ENCODE measurements around the gene ATXN7L2.
A peak's percentile ranks its signal among the peaks of the same experiment; 100 is the strongest.

ATXN7L2 gene

DNA sequence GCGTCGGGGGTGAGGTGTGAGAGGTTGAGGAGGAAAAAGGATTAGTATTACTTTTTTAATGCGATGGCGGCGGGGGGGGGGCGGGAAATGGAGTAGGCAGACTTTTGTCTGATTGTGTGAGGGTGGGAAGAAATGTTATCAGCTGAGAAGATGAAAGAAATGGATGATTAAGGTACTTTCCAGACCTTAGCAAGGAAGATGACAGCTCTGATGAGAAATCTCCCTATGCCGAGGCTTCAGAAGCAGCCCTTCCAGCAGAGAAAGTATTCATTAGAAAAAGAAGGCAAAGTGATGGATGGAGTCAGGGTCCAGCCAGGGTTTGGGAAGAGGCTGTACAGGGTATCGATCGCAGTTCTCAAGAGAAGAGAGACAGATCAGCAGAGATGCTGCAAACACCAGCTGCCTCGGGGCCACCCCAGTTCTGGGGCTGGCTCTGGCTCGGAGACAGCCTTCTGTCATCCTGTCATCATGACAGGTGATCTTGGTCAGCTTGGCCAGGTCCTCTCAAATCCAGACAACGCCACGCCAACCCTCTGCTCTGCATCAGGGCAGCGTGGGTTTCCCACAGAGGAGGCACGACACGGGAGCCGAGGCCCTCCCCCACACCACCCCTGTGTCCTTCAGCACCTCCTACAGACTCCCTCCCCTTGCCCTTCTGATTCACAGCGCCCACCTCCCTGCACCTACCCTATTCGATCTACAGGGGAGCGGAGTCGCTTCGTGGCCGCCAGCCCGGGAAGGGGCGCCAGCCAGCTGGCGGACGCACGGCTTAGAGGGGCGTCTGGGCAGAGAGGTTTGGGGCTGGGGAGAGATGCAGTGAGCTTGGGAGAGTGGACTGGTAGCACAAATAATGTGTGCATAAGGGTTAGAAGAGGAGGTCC lies 674 bp upstream of the ATXN7L2 start (continued):
- TF ChIP-seq, protein P1, sequence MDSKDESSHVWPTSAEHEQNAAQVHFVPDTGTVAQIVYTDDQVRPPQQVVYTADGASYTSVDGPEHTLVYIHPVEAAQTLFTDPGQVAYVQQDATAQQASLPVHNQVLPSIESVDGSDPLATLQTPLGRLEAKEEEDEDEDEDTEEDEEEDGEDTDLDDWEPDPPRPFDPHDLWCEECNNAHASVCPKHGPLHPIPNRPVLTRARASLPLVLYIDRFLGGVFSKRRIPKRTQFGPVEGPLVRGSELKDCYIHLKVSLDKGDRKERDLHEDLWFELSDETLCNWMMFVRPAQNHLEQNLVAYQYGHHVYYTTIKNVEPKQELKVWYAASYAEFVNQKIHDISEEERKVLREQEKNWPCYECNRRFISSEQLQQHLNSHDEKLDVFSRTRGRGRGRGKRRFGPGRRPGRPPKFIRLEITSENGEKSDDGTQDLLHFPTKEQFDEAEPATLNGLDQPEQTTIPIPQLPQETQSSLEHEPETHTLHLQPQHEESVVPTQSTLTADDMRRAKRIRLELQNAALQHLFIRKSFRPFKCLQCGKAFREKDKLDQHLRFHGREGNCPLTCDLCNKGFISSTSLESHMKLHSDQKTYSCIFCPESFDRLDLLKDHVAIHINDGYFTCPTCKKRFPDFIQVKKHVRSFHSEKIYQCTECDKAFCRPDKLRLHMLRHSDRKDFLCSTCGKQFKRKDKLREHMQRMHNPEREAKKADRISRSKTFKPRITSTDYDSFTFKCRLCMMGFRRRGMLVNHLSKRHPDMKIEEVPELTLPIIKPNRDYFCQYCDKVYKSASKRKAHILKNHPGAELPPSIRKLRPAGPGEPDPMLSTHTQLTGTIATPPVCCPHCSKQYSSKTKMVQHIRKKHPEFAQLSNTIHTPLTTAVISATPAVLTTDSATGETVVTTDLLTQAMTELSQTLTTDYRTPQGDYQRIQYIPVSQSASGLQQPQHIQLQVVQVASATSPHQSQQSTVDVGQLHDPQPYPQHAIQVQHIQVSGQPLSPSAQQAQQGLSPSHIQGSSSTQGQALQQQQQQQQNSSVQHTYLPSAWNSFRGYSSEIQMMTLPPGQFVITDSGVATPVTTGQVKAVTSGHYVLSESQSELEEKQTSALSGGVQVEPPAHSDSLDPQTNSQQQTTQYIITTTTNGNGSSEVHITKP (tag by site-specific recombination; IDR thresholded peaks at IDR 0.05): peak; percentile 96
- no peak for TF ChIP-seq MEIS1 (CRISPR knock-in tag; IDR thresholded peaks at IDR 0.05; ENCODE audit: borderline replicate concordance)
- peak; percentile 98 for TF ChIP-seq ZBTB20 (tag by site-specific recombination; IDR thresholded peaks at IDR 0.05)
- peak; percentile 79 for TF ChIP-seq ZIC2 (tag by site-specific recombination; IDR thresholded peaks at IDR 0.05)
- peak; percentile 87 for TF ChIP-seq ZBTB8A (tag by site-specific recombination; IDR thresholded peaks at IDR 0.05)
- TF ChIP-seq ZBTB48 (tag by site-specific recombination; IDR thresholded peaks at IDR 0.05): peak; percentile 54; the same call in 1 of the 2 replicates
- TF ChIP-seq SP2 (tag by site-specific recombination; IDR thresholded peaks at IDR 0.05): peak; percentile 70
- TF ChIP-seq ZSCAN23 (tag by site-specific recombination; IDR thresholded peaks at IDR 0.05): no peak
- TF ChIP-seq, protein P2, sequence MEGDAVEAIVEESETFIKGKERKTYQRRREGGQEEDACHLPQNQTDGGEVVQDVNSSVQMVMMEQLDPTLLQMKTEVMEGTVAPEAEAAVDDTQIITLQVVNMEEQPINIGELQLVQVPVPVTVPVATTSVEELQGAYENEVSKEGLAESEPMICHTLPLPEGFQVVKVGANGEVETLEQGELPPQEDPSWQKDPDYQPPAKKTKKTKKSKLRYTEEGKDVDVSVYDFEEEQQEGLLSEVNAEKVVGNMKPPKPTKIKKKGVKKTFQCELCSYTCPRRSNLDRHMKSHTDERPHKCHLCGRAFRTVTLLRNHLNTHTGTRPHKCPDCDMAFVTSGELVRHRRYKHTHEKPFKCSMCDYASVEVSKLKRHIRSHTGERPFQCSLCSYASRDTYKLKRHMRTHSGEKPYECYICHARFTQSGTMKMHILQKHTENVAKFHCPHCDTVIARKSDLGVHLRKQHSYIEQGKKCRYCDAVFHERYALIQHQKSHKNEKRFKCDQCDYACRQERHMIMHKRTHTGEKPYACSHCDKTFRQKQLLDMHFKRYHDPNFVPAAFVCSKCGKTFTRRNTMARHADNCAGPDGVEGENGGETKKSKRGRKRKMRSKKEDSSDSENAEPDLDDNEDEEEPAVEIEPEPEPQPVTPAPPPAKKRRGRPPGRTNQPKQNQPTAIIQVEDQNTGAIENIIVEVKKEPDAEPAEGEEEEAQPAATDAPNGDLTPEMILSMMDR (tag by site-specific recombination; IDR thresholded peaks at IDR 0.05): peak; percentile 96

DNA sequence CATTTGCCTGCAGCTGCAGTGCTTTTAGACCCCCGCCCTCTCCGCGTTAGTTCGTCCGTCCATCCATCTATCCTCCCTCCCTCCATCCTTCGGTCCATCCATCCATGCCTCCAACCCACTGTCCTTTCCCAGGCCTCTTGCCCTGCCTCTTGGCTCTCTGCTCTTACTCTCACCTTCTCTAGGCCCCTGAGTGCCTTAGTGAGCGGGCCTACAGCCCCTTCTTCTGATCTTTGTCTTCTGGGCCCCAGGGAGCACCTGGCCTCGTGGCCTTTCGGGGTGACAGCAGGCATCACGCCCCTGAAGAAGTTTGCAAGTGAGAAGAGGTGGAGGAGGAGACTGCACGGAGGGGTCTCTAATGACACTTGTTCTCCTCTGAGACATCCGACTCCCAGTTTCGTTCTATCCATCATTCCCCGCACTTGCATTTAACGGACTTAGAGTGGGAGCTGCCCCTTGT lies 842 bp downstream of the ATXN7L2 start:
- H3K36me3 ChIP-seq (ENCODE audit: control insufficient read depth in 2 of 2, insufficient read depth in 1 of 2, low read length in 2 of 2): peaks cover 0 to 32% of the 10 kb centered on the region in 2 experiments; a peak in 1 of 3 replicates
- no peaks in the 10 kb centered on the region for H3K9me3 ChIP-seq (ENCODE audit: control insufficient read depth, insufficient read depth, low read depth, low read length)
- peak overlapping the region; percentile 60 for H3K4me3 ChIP-seq (ENCODE audit: low read depth, low read length)
- no peak overlapping the region; the same call in 1 of the 2 replicates for H3K27ac ChIP-seq (ENCODE audit: extremely low read depth, low read depth, low read length)
- ChIA-PET CTCF (interaction anchor here (0.6 to 36.3 kb wide), 7 partner anchors 8 to 372 kb away, joined by 3 to 1152 read pairs (median 6); partner anchors contain the start of genes CYB561D1 and GPR61), POLR2A (interaction anchor here (1.2 to 1.6 kb wide), 5 partner anchors 15 to 84 kb away, joined by 3 to 5 read pairs (median 4); partner anchors contain the start of gene PSMA5)
- H3K4me1 ChIP-seq (ENCODE audit: control insufficient read depth, insufficient read depth, low read length): no peaks in the 10 kb centered on the region
- TF ChIP-seq ZNF335 (tag by site-specific recombination; conservative IDR thresholded peaks at IDR 0.05) (peak; percentile 66; the same call in 1 of the 2 replicates), ZNF16 (tag by site-specific recombination; IDR thresholded peaks at IDR 0.05; ENCODE audit: low read depth) (no peak), ZNF76 (tag by site-specific recombination; IDR thresholded peaks at IDR 0.05; ENCODE audit: borderline replicate concordance, low read depth) (0 out of 2 replicates have a peak, but pooled peaks have one; percentile 2), ZNF302 (tag by site-specific recombination; IDR thresholded peaks at IDR 0.05; ENCODE audit: low read depth) (no peak), ZNF366 (tag by site-specific recombination; conservative IDR thresholded peaks at IDR 0.05) (peak; percentile 99), ZBTB17 (tag by site-specific recombination; IDR thresholded peaks at IDR 0.05) (peak; percentile 84; the same call in 1 of the 2 replicates), ZFHX2 (tag by site-specific recombination; conservative IDR thresholded peaks at IDR 0.05) (peak; percentile 1; the same call in 1 of the 2 replicates), ZNF514 (tag by site-specific recombination; IDR thresholded peaks at IDR 0.05) (no peak), ZNF146 (tag by site-specific recombination; IDR thresholded peaks at IDR 0.05) (no peak), KLF1 (tag by site-specific recombination; IDR thresholded peaks at IDR 0.05) (no peak), KLF16 (tag by site-specific recombination; IDR thresholded peaks at IDR 0.05) (no peak)
- TF ChIP-seq, protein P3, sequence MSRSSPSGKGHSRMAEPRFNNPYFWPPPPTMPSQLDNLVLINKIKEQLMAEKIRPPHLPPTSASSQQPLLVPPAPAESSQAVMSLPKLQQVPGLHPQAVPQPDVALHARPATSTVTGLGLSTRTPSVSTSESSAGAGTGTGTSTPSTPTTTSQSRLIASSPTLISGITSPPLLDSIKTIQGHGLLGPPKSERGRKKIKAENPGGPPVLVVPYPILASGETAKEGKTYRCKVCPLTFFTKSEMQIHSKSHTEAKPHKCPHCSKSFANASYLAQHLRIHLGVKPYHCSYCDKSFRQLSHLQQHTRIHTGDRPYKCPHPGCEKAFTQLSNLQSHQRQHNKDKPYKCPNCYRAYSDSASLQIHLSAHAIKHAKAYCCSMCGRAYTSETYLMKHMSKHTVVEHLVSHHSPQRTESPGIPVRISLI (tag by site-specific recombination; IDR thresholded peaks at IDR 0.05): no peak
- TF ChIP-seq, protein P4, sequence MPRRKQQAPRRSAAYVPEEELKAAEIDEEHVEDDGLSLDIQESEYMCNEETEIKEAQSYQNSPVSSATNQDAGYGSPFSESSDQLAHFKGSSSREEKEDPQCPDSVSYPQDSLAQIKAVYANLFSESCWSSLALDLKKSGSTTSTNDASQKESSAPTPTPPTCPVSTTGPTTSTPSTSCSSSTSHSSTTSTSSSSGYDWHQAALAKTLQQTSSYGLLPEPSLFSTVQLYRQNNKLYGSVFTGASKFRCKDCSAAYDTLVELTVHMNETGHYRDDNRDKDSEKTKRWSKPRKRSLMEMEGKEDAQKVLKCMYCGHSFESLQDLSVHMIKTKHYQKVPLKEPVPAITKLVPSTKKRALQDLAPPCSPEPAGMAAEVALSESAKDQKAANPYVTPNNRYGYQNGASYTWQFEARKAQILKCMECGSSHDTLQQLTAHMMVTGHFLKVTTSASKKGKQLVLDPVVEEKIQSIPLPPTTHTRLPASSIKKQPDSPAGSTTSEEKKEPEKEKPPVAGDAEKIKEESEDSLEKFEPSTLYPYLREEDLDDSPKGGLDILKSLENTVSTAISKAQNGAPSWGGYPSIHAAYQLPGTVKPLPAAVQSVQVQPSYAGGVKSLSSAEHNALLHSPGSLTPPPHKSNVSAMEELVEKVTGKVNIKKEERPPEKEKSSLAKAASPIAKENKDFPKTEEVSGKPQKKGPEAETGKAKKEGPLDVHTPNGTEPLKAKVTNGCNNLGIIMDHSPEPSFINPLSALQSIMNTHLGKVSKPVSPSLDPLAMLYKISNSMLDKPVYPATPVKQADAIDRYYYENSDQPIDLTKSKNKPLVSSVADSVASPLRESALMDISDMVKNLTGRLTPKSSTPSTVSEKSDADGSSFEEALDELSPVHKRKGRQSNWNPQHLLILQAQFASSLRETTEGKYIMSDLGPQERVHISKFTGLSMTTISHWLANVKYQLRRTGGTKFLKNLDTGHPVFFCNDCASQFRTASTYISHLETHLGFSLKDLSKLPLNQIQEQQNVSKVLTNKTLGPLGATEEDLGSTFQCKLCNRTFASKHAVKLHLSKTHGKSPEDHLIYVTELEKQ (tag by site-specific recombination; IDR thresholded peaks at IDR 0.05; ENCODE audit: borderline replicate concordance): no peak
